Endodermal cell (in vitro differentiated cells): ENCODE data around the gene OR7A10. TPM values are rescaled to one million over a fixed set of nuclear protein-coding genes. Genes with fewer than 3 reads are reported as not detected.
"Not testable (repeated sequence)": the region's sequence is repeated elsewhere in the genome, so short reads cannot be mapped to it uniquely, and the experiment has no call there.

Source experiments
- DNase-seq: peaks from one replicate; pipeline ENCODE4 v3.0.0-alpha.2; 2017
- H3K27ac ChIP-seq: 2 replicates; pipeline ENCODE4 v1.5.1; 2013; ENCODE audit warnings: mild to moderate bottlenecking, low read depth, low read length, moderate library complexity
- H3K27me3 ChIP-seq: 2 replicates; pipeline ENCODE4 v1.6.1; 2013; ENCODE audit warnings: mild to moderate bottlenecking, low read length, moderate library complexity; ENCODE audit not compliant: insufficient read depth, control insufficient read depth, poor library complexity, severe bottlenecking
- H3K36me3 ChIP-seq: 2 replicates; pipeline ENCODE4 v1.7.0; 2013; ENCODE audit warnings: mild to moderate bottlenecking, low read length, moderate library complexity; ENCODE audit not compliant: control insufficient read depth, insufficient read depth
- H3K4me1 ChIP-seq: one replicate; pipeline ENCODE4 v1.7.0; 2013; ENCODE audit warnings: low read length; ENCODE audit not compliant: control insufficient read depth, insufficient read depth
- H3K4me3 ChIP-seq: 2 replicates; pipeline ENCODE4 v1.5.1; 2013; ENCODE audit warnings: mild to moderate bottlenecking, low read length, moderate library complexity
- H3K9ac ChIP-seq: 2 replicates; pipeline ENCODE4 v1.6.1; 2013; ENCODE audit warnings: mild to moderate bottlenecking, low read length, moderate library complexity; ENCODE audit not compliant: poor library complexity, severe bottlenecking; ENCODE audit errors: extremely low read depth
- H3K9me3 ChIP-seq: 2 replicates; pipeline ENCODE4 v1.6.1; 2013; ENCODE audit warnings: mild to moderate bottlenecking, low read length, moderate library complexity; ENCODE audit not compliant: control insufficient read depth
- H3K27ac Mint-ChIP-seq: 2 replicates; pipeline ENCODE4 v1.8.0; 2020; ENCODE audit warnings: mixed read lengths
- H3K27me3 Mint-ChIP-seq: 2 replicates; pipeline ENCODE4 v1.8.0; 2021; ENCODE audit warnings: mild to moderate bottlenecking, mixed read lengths; ENCODE audit not compliant: insufficient read depth
- H3K36me3 Mint-ChIP-seq: 2 replicates; pipeline ENCODE4 v1.8.0; 2020; ENCODE audit warnings: low read depth, mixed read lengths
- H3K4me1 Mint-ChIP-seq: 2 replicates; pipeline ENCODE4 v1.8.0; 2020; ENCODE audit warnings: mixed read lengths
- H3K4me3 Mint-ChIP-seq: 2 replicates; pipeline ENCODE4 v1.8.0; 2020; ENCODE audit warnings: mild to moderate bottlenecking, moderate library complexity, mixed read lengths
- H3K9me3 Mint-ChIP-seq: 2 replicates; pipeline ENCODE4 v1.8.0; 2020; ENCODE audit warnings: mild to moderate bottlenecking, mixed read lengths
- WGBS, 2 experiments: methylation state at CpG; one replicate each; pipeline versions ENCODE4 v1.1.5 to v1.1.7; 2013; ENCODE audit warnings: missing lambda C conversion rate in 2 of 2, mixed read lengths in 1 of 2; ENCODE audit not compliant: insufficient coverage in 1 of 2, insufficient read length in 1 of 2; 5-methylcytosine and 5-hydroxymethylcytosine counted together
- total RNA-seq, 2 donors: library from RNA; stranded (reverse); fragmentation: NEBNext Ultra II Directional in 1 of 2; extraction: Animal tissue kit (Norgen Biotek cat#: 25700) in 1 of 2; gene quantifications; 2 replicates in 1 of 2; 3 replicates in 1 of 2; pipeline ENCODE4 v1.2.1, GENCODE V29; 2021
- TF ChIP-seq, protein P1 (sequence below): fragments of 200-600 bp; sonication (generic); conservative IDR thresholded peaks from 2 replicates; pipeline ENCODE4 v1.5.0; 2021; ENCODE audit warnings: antibody characterized with exemption, mild to moderate bottlenecking

Gene OR7A10
- total RNA-seq, 2 donors from 2014 or later = not detected

DNA sequence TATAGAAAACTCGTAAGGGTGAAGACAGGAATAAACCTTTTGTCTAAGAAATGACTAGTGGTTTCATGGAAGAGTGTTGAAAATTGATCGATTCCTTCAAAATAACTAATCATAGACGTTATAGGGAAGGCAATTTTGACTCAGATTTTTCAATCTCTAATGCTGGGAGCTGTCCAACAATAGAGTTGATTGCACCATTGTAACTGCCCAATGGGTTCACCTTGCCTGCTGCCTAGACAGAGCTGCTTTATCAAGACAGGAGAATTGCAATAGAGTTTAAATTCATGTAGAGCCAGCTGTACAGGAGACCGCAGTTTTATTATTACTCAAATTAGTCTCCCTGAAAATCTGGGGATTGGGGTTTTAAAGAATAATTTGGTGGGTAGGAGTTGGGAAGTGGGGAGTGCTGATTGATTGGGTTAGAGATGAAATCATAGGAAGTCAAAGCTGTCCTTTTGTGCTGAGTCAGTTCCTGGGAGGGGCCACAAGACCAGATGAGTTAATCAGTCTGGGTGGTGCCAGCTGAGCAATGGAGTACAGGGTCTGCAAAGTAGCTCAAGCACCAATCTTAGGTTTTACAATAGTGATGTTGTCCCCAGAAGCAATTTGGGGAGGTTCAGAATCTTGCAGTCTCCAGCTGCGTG is 53.5 kb downstream of the OR7A10 start:
- H3K27ac Mint-ChIP-seq = no peak overlapping the region
- H3K9me3 Mint-ChIP-seq = peaks cover 61% of the 10 kb centered on the region
- Histone ChIP-seq H3K4me1 (no peaks in the 10 kb centered on the region), H3K27ac (no peak overlapping the region), H3K9me3 (peaks cover 80% of the 10 kb centered on the region), H3K27me3 (no peaks in the 10 kb centered on the region), H3K4me3 (no peak overlapping the region), H3K9ac (no peak overlapping the region), H3K36me3 (no peaks in the 10 kb centered on the region)
- no peaks in the 10 kb centered on the region for H3K27me3 Mint-ChIP-seq
- TF ChIP-seq, protein P1, sequence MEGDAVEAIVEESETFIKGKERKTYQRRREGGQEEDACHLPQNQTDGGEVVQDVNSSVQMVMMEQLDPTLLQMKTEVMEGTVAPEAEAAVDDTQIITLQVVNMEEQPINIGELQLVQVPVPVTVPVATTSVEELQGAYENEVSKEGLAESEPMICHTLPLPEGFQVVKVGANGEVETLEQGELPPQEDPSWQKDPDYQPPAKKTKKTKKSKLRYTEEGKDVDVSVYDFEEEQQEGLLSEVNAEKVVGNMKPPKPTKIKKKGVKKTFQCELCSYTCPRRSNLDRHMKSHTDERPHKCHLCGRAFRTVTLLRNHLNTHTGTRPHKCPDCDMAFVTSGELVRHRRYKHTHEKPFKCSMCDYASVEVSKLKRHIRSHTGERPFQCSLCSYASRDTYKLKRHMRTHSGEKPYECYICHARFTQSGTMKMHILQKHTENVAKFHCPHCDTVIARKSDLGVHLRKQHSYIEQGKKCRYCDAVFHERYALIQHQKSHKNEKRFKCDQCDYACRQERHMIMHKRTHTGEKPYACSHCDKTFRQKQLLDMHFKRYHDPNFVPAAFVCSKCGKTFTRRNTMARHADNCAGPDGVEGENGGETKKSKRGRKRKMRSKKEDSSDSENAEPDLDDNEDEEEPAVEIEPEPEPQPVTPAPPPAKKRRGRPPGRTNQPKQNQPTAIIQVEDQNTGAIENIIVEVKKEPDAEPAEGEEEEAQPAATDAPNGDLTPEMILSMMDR = no peak
- WGBS, 2 experiments = 54 to 71% methylated on average over 4 to 5 of the region's 5 CpGs
- no peak for DNase-seq
- H3K4me3 Mint-ChIP-seq = no peak overlapping the region
- no peaks in the 10 kb centered on the region for H3K4me1 Mint-ChIP-seq
- no peaks in the 10 kb centered on the region for H3K36me3 Mint-ChIP-seq

DNA sequence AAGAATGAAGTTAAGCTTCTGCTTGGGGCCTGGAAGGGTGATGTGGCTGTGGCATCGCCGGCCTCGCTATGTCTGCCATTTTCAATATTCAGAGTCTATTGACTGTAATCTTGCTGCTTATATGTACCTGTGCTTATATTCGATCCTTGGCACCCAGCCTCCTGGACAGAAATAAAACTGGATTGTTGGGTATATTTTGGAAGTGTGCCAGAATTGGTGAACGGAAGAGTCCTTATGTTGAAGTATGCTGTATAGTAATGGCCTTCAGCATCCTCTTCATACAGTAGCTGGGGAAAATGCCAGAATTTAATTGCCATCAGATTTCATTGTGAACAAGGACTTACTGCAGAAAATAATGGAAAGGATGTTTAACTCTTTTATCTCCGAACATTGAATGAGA is 56.5 kb downstream of the OR7A10 start:
- not testable (repeated sequence) for H3K27ac Mint-ChIP-seq, H3K4me1 ChIP-seq, DNase-seq, H3K4me3 ChIP-seq, H3K9ac ChIP-seq, H3K27ac ChIP-seq, H3K36me3 ChIP-seq, H3K4me3 Mint-ChIP-seq, H3K27me3 Mint-ChIP-seq, H3K27me3 ChIP-seq, H3K4me1 Mint-ChIP-seq, H3K36me3 Mint-ChIP-seq
- WGBS, 2 experiments = 76 to 77% methylated on average over 6 of the region's 6 CpGs
- H3K9me3 ChIP-seq = peaks cover 67% of the 10 kb centered on the region
- peaks cover 45% of the 10 kb centered on the region for H3K9me3 Mint-ChIP-seq

Other genes starting within 250 kb of the OR7A10 start
- gene ADGRE3, start 174.1 kb downstream of the OR7A10 start, total RNA-seq = not detected
- 10 to 100 TPM; 16.2 to 19.8 TPM for gene ZNF333, start 158.9 kb downstream of the OR7A10 start, total RNA-seq
- under 1 TPM; 0.07 TPM for gene ADGRE2, start 70.4 kb downstream of the OR7A10 start, total RNA-seq
- gene OR7A5, start 13.7 kb downstream of the OR7A10 start, total RNA-seq = not detected
- not detected for gene OR7C1, start 13.7 kb downstream of the OR7A10 start, total RNA-seq
- gene OR7A17, start 37.2 kb upstream of the OR7A10 start, total RNA-seq = not detected
- gene OR7C2, start 92.6 kb upstream of the OR7A10 start, total RNA-seq = not detected
- gene SLC1A6, start 130.9 kb upstream of the OR7A10 start, total RNA-seq = 1 to 10 TPM in 1 of 2 donors, under 1 TPM in 1; 0.86 to 3.1 TPM
- gene CASP14, start 200.6 kb upstream of the OR7A10 start, total RNA-seq = not detected
- not detected for gene OR1I1, start 233.3 kb upstream of the OR7A10 start, total RNA-seq